Raji (cell line): Measurements from ENCODE around the gene CCL25.

ENCODE experiments used
- POLR2A ChIP-seq: IDR thresholded peaks from 2 replicates; pipeline ENCODE4 v1.6.1; 2011; ENCODE audit warnings: low read depth, low read length, control low read depth; ENCODE audit not compliant: insufficient read depth

CCL25 gene

GRCh38 chr19:8071912-8072311 lies 19.4 kb downstream of the CCL25 start:
- no peak for TF ChIP-seq POLR2A

GRCh38 chr19:8074501-8074900 lies 21.9 kb downstream of the CCL25 start:
- TF ChIP-seq POLR2A = no peak

DNA sequence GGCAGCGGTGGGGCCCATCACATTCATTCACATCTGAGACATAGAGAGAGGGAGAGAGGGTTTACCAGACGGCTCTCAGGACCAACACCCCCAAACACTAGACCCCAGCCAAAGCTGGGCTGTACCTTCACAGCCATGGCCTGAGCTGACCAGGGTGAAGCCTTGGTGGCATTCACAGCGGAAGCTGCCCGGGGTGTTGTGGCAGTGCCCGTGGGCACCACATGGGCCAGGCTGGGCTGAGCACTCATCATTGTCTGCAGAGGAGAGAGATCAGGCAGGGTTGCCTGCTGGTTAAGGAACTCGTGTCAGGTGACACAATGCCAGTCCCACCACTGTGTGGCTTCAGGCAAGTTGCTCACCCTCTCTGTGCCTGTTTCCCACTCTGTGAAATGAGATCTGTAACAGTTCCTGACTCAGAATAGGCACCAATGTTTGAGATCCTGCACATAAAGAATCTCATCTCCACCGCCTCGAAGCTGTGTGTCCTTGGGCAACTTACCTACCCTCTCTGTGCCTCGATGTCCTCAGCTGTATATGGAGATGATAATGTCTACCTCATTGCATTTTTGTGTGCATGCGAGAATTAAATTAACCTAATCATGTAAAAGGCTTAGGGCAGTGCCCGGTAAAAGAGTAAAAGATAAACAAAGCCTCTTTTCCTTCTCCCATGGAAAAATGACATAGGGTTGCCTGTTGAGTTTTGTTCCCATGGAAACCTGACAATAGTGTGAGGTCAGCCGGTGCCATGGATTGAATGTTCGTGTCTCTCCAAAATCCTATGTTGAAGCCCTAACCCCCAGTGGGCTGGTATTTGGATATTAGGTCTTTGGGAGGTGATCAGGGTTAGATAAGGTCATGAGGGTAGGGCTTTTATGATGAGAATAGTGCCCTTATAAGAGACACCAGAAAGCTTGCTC lies 22.9 kb downstream of the CCL25 start:
- TF ChIP-seq POLR2A = no peak

DNA sequence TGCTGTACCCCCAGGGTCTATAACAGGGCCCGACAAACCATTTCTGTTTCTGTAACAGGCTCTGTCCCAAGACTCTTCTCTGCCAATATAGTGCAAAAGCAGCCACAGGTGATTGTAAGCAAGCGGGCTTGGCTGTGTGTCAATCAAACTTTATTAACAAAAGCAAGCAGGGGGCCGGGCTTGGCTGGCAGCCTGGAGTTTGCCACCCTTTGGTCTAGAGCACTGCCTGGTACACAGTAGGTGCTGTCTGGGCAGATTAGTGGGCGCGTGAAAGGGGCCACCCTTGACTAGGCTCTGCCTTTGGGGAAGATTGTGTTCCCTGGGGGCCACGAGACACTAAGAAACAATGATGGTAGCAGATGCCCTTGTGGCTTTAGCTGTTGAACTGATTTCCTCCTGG lies 27.4 kb downstream of the CCL25 start:
- no peak for TF ChIP-seq POLR2A

GRCh38 chr19:8080832-8081231 lies 28.3 kb downstream of the CCL25 start:
- TF ChIP-seq POLR2A = no peak

- TF ChIP-seq POLR2A = no peak
Observed at GRCh38 chr19:8081569-8082550, 29.3 kb downstream of the CCL25 start.

DNA sequence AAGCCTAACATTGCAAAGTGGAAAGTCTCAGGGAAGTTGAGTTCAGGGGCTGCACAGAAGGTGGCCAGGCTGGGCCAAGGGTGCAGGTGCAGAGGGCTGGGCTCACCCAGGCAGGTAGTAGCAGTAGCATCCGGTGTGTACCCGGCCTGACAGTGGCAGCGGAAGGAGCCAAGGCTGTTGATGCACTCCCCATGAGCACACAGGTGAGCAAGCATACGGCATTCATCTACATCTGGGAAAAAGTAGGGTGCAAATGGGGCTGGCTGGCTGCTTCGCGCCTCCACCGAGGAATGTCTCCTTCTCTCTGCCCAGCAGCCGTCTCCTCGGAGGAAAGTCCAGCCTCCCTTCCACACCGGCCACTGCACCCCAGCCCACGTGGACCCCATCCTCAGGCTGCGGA lies 30.6 kb downstream of the CCL25 start:
- TF ChIP-seq POLR2A = no peak

GRCh38 chr19:8084152-8084551 lies 31.6 kb downstream of the CCL25 start:
- TF ChIP-seq POLR2A = no peak

DNA sequence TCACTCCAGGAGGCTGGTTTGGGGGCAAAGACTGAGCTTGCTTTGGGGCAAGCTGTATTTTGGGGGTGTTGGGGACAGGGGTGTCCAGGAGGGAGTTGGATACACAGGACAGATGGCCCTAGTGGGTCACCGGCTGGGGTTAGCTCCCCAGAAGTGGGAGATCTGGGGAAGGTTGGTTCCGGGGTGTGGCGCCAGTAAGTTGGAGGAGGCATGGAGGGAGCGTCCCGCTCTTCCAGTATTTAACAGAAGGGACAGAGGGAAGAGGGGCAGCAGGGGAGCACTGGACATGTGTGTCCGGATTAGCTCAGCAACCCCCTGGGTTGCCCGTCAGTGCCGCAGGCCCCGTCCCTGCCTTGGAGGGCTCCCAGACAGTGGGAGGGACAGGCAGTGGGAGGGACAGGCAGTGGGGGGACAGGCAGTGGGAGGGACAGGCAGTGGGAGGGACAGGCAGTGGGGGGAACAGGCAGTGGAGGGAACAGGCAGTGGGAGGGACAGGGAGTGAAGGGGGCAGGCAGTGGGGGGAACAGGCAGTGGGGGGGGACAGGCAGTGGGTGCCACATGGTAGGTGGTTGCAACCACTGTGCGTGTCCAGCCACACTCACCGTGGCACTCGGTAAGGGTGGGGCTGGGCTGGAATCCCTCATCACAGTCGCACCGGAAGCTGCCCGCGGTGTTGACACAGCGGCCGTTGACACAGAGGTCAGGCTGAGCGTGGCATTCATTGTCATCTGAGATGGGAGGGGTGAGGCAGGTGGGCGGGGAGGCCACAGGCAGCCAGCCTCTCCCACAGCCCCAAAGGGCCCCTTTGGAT lies 33.2 kb downstream of the CCL25 start:
- no peak for TF ChIP-seq POLR2A

GRCh38 chr19:8086849-8087248 lies 34.3 kb downstream of the CCL25 start:
- TF ChIP-seq POLR2A = no peak

DNA sequence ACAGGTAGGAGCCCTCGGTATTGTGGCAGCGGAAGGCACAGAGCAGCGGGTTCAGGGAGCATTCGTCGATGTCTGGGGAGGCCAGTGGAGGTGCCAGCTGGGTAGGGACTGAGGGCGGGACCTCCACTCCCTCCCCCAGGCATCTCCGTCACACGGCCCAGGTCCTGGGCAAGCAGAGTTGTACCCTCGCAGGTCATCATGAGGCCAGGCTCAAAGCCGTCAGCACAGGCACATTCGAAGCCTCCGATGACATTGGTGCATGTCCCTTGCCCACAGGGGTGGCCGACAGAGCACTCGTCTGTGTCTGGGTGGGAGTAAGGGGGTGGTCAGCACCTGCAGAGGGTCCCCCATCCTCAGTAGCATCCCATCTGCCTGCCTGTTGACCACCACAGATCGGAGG lies 35.3 kb downstream of the CCL25 start:
- TF ChIP-seq POLR2A = no peak

DNA sequence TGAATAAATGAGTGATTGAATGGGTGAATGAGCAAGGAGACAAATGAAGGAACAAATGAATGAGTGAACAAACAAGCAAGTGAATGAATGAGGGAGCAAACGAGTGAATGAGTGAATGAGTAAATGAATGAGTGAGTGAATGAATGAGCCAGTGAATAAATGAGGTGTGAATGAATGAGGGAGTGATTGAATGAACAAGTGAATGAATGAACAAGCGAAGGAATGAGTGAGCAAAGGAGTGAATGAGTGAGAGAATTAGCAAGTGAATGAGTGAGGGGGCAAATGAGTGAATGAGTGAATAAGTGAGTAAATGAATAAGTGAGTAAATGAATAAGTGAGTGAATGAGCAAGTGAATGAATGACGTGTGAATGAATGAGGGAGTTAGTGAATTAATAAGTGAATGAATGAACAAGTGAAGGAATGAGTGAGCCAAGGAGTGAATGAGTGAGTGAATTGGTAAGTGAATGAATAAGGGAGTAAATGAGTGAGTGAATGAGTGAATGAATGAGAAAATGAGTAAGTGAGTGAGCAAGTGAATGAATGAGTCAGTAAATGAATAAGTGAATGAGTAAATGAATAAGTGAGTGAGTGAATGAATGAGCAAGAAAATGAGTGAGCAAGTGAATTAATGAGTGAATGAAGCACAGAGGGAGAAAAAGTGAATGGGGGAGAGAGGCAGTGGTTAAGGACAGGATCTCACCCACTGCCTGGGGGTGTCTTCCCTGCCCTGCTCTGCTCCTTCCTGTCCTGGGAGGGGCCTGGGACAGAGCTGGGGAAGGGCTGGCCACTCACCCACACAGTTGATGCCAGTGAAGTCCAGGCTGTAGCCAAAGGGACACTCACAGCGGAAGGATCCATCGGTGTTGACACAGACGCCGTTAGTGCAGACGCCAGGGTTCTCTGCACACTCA lies 36.4 kb downstream of the CCL25 start:
- TF ChIP-seq POLR2A = no peak

GRCh38 chr19:8089664-8090601 lies 37.4 kb downstream of the CCL25 start:
- no peak for TF ChIP-seq POLR2A
